Measurements from ENCODE around the gene LRIG2. TPM values are rescaled to one million over a fixed set of nuclear protein-coding genes. Genes with fewer than 3 reads are reported as not detected.

LRIG2 gene
- total RNA-seq, 1 experiment from 2014 or later, result 10.7 TPM

DNA sequence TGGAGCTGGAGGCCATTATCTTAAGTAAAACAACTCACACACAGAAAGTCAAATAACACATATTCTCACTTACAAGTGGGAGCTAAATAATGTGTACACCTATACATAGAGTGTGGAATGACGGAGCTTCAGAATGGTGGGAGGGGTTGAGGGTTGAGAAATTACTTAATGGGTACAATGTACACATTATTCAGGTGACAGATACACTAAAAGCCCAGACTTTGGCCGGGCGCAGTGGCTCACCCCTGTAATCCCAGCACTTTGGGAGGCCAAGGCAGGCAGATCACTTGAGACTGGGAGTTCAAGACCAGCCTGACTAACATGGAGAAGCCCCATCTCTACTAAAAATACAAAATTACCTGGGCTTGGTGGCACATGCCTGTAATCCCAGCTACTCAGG is 24.9 kb upstream of the LRIG2 start:
- TF ChIP-seq, protein P1, sequence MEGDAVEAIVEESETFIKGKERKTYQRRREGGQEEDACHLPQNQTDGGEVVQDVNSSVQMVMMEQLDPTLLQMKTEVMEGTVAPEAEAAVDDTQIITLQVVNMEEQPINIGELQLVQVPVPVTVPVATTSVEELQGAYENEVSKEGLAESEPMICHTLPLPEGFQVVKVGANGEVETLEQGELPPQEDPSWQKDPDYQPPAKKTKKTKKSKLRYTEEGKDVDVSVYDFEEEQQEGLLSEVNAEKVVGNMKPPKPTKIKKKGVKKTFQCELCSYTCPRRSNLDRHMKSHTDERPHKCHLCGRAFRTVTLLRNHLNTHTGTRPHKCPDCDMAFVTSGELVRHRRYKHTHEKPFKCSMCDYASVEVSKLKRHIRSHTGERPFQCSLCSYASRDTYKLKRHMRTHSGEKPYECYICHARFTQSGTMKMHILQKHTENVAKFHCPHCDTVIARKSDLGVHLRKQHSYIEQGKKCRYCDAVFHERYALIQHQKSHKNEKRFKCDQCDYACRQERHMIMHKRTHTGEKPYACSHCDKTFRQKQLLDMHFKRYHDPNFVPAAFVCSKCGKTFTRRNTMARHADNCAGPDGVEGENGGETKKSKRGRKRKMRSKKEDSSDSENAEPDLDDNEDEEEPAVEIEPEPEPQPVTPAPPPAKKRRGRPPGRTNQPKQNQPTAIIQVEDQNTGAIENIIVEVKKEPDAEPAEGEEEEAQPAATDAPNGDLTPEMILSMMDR (IDR thresholded peaks at IDR 0.05; ENCODE audit: insufficient read depth in 1 of 2, low read depth in 1 of 2, low read length in 1 of 2, severe bottlenecking in 1 of 2, unreplicated experiment in 1 of 2), result no peak
- Histone ChIP-seq H3K36me3 (ENCODE audit: control insufficient read depth, insufficient read depth, low read length) (no peaks in the 10 kb centered on the region), H3K4me1 (peaks cover 15% of the 10 kb centered on the region), H3K9me3 (no peaks in the 10 kb centered on the region), H3K4me3 (ENCODE audit: low read depth, low read length) (no peak overlapping the region), H3K27me3 (replicated peaks; ENCODE audit: control insufficient read depth, insufficient read depth, low read length) (no peaks in the 10 kb centered on the region)
- peaks cover 4% of the 10 kb centered on the region for H3K4me1 Mint-ChIP-seq (ENCODE audit: low read depth, unreplicated experiment)
- DNase-seq, result peak in 1 of 2 experiments; percentile 53
- no TSS peak for BruUV-seq (replicated peaks)
- H3K36me3 Mint-ChIP-seq (ENCODE audit: insufficient read depth, unreplicated experiment), result no peaks in the 10 kb centered on the region
- intact Hi-C loops (cut with micrococcal nuclease; ENCODE audit: unreplicated experiment), result no loop called here
- ChIA-PET CTCF (interaction anchor here (1.0 kb wide), 1 partner anchor 25 kb away, joined by 4 read pairs; the partner anchor contains the start of gene LRIG2), POLR2A (no interaction called here)
- no peaks in the 10 kb centered on the region for H3K27me3 Mint-ChIP-seq (ENCODE audit: insufficient read depth, unreplicated experiment)
- H3K27ac Mint-ChIP-seq (ENCODE audit: unreplicated experiment), result no peak overlapping the region
- H3K9me3 Mint-ChIP-seq (ENCODE audit: unreplicated experiment), result no peaks in the 10 kb centered on the region
- no peak overlapping the region for H3K4me3 Mint-ChIP-seq (ENCODE audit: unreplicated experiment)

- H3K9me3 ChIP-seq, result no peaks in the 10 kb centered on the region
- intact Hi-C loops (cut with micrococcal nuclease; ENCODE audit: unreplicated experiment), result no loop called here
- H3K36me3 ChIP-seq (ENCODE audit: control insufficient read depth, insufficient read depth, low read length), result no peaks in the 10 kb centered on the region
- no peaks in the 10 kb centered on the region for H3K4me1 ChIP-seq
- H3K9me3 Mint-ChIP-seq (ENCODE audit: unreplicated experiment), result no peaks in the 10 kb centered on the region
- H3K4me3 ChIP-seq (ENCODE audit: low read depth, low read length), result no peak overlapping the region
- DNase-seq, result no peak
- no peak overlapping the region for H3K4me3 Mint-ChIP-seq (ENCODE audit: unreplicated experiment)
- BruUV-seq (replicated peaks), result no TSS peak
- no peaks in the 10 kb centered on the region for H3K27me3 ChIP-seq (replicated peaks; ENCODE audit: control insufficient read depth, insufficient read depth, low read length)
- TF ChIP-seq, protein P1 (IDR thresholded peaks at IDR 0.05; ENCODE audit: insufficient read depth in 1 of 2, low read depth in 1 of 2, low read length in 1 of 2, severe bottlenecking in 1 of 2, unreplicated experiment in 1 of 2), result no peak
- no peaks in the 10 kb centered on the region for H3K27me3 Mint-ChIP-seq (ENCODE audit: insufficient read depth, unreplicated experiment)
- CTCF ChIA-PET, result interaction anchor here (1.6 kb wide), 1 partner anchor 19 kb away, joined by 9 read pairs; the partner anchor contains the start of gene LRIG2
- H3K4me1 Mint-ChIP-seq (ENCODE audit: low read depth, unreplicated experiment), result no peaks in the 10 kb centered on the region
- no peaks in the 10 kb centered on the region for H3K36me3 Mint-ChIP-seq (ENCODE audit: insufficient read depth, unreplicated experiment)
- POLR2A ChIA-PET, result no interaction called here
- no peak overlapping the region for H3K27ac Mint-ChIP-seq (ENCODE audit: unreplicated experiment)
Observed at GRCh38 chr1:113053344-113054126, 19.5 kb upstream of the LRIG2 start.

DNA sequence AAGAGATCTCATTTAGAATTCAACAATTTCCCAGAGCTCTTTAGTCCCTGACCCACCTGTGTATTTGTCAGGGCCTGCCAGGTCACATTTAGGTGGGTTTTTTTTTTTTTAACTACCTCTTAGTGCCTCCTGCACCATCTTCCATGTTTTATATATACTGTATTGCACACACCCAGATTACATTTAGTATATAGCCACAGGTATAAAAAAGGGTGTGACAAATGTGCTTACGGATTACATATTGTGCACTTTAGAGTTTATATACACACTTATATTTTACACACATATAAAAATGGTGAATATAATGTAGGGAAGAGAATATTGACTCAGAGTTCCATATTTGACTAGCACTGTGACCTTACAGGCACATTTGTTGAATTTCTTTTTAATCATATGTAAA is 17.4 kb upstream of the LRIG2 start:
- intact Hi-C loops (cut with micrococcal nuclease; ENCODE audit: unreplicated experiment), result no loop called here
- no peaks in the 10 kb centered on the region for H3K36me3 Mint-ChIP-seq (ENCODE audit: insufficient read depth, unreplicated experiment)
- BruUV-seq (replicated peaks), result no TSS peak
- no peaks in the 10 kb centered on the region for H3K27me3 ChIP-seq (replicated peaks; ENCODE audit: control insufficient read depth, insufficient read depth, low read length)
- no peaks in the 10 kb centered on the region for H3K9me3 ChIP-seq
- no peak overlapping the region for H3K4me3 Mint-ChIP-seq (ENCODE audit: unreplicated experiment)
- no peak for DNase-seq
- no peaks in the 10 kb centered on the region for H3K27me3 Mint-ChIP-seq (ENCODE audit: insufficient read depth, unreplicated experiment)
- no peak overlapping the region for H3K27ac Mint-ChIP-seq (ENCODE audit: unreplicated experiment)
- no peaks in the 10 kb centered on the region for H3K4me1 ChIP-seq
- no peaks in the 10 kb centered on the region for H3K4me1 Mint-ChIP-seq (ENCODE audit: low read depth, unreplicated experiment)
- no peaks in the 10 kb centered on the region for H3K36me3 ChIP-seq (ENCODE audit: control insufficient read depth, insufficient read depth, low read length)
- no peak overlapping the region for H3K4me3 ChIP-seq (ENCODE audit: low read depth, low read length)
- no peaks in the 10 kb centered on the region for H3K9me3 Mint-ChIP-seq (ENCODE audit: unreplicated experiment)
- POLR2A ChIA-PET, result no interaction called here
- TF ChIP-seq, protein P1 (IDR thresholded peaks at IDR 0.05; ENCODE audit: insufficient read depth in 1 of 2, low read depth in 1 of 2, low read length in 1 of 2, severe bottlenecking in 1 of 2, unreplicated experiment in 1 of 2), result no peak
- CTCF ChIA-PET, result interaction anchor here (1.8 kb wide), 1 partner anchor 17 kb away, joined by 3 read pairs; the partner anchor contains the start of gene LRIG2
